ENCODE data around the gene ACACB.

Gene ACACB

DNA sequence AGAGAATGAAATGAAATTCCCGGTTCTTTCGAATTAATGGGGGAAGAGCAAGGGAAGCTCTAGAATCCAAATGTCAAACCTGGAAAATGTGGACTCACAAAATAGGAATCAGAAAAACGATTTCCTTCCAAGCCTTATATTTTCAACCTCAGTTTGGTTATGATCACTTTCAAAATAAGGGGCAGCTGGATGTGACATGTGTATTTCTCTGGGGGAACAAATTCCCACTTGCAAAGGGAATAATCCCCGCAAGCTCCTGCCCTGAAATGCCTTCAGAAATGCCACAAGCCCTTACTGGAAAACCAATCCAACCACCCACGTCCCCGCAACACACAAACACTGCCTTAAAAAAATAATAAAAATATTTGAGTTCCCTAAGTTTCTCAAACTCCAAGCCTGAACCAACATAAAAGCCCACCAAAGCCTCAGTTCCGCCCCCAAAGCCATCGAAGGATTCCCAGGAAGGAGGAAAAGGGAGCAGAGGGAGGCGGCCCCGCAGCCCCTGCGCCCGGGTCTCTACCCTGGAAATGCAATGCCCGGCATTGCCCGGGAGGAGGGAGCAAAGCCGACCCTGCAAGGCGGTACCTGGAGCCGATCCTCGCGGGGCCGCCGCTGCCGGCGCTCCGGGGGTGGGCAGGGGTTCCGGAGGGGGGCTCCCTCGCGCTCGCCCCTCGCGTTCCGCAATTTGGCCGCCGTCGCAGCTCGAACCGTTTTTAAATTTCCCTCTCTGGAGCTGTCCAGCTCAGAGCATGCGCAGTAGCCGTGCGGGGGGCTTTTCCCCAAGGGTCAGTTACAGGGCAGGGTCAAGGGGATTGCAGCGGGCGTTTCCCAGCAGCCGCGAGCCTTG lies 192.4 kb downstream of the ACACB start, which contains the start of gene FOXN4:
Gene FOXN4 (minus strand): TSS at position 751 of the 847 bp plus-strand sequence. CDS start 963 bp downstream, outside the sequence.
- no peak for DNase-seq

DNA sequence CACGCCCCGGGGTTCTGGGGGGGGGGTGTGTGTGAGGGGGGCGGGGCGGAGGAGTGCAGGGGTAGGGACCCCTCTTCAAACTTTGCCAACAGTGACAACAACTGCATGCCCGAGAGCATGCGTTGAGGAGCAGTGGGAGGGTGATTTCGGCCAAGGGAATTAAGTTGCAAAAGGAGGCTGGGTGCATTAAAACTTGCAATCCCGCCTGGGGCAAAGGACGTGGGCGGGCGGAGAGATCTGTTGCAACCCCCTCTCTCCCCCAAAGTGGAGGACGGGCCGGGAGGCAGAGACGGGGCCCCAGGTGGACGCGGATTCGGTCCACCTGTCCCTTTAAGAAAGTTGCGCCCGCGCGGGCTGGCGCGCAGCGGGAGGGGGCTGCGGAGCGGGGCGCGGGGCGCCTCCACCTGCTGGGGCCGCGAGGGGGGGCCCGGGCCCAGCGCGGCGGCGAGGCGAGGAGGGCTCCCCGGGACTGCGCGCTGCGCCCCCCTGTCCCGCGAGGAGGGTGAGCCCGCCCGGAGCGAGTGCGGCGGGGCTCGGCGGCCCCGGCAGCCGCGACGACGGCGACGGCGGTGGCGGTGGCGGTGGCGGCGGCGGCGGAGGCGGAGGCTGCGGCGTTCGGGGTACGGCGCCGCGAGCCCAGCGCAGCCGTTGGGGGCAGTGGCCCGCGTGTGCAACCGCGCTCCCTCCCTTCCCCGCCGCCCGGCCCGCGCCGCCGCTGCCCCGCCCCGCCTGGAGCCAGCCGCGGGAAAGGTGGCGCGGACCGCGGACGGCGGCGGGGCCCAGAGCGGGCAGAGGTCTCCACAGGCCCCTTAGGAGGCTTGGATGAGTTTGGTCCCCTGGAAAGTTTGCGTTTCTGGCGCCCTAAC lies 193.2 kb downstream of the ACACB start:
- DNase-seq: no peak

DNA sequence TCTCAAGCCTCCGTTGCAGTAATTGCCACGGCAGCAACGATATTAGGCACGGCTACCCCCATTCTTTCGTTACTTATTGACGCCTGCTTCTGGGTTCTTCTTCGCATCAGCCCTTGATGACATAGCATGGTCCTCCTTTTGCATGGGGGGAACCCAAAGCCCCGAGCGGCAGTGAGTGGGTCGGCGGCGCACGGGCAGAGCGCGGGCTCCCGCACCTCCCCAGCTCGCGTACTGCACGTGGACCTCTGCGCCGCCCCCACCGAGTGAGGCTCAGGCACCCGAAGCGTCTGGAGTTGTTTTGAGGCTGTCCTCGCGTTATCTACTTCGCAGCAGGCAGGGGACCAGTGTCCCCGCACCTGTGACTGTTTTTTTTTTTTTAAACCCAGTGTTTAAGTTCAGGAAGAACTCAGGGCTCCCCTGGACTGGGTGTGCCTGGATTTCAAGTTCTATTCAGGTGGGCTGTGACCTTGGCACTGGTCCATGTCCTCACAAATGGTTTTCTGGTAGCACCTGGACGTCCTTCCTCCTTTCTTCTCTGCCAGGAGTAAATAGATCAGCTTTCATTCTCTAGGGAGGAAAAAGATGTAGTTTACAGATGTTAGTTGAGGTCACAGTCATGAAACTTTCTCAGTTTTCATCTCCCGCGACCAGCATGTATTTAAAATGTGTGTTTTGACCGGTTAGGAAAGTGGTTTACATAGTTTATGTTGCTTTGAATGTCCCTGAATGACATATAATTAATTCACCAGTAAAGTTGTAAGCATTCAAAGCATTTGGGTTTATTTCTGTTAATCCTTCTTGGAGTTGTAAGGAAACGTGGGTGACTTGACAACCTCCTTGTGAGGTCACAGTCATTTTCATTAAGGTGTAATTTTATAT lies 194.1 kb downstream of the ACACB start:
- DNase-seq: no peak

All from cerebellar nuclear complex (tissue), 1 donor.